Measurements from ENCODE around the gene INPP4B.

DNA sequence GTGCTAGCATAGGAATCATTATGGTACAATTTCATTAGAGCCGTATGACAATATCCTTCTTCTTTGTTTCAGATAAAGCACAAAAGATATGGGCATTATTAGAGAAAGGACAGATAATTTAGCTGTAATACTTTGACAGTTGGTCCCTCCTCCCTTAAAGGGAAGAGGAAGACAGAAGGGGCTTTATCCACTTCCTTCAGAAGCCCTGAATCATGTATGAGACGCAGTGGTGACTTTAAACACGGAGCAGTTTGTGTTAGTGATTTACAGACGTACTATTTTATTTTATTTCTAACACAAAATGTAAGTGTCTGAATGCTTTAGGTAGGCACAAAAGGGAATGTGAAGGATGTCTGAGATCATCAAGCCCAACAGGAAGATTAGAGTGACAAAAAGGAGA, 742.1 kb downstream of the INPP4B start:
- TF ChIP-seq, protein P1, sequence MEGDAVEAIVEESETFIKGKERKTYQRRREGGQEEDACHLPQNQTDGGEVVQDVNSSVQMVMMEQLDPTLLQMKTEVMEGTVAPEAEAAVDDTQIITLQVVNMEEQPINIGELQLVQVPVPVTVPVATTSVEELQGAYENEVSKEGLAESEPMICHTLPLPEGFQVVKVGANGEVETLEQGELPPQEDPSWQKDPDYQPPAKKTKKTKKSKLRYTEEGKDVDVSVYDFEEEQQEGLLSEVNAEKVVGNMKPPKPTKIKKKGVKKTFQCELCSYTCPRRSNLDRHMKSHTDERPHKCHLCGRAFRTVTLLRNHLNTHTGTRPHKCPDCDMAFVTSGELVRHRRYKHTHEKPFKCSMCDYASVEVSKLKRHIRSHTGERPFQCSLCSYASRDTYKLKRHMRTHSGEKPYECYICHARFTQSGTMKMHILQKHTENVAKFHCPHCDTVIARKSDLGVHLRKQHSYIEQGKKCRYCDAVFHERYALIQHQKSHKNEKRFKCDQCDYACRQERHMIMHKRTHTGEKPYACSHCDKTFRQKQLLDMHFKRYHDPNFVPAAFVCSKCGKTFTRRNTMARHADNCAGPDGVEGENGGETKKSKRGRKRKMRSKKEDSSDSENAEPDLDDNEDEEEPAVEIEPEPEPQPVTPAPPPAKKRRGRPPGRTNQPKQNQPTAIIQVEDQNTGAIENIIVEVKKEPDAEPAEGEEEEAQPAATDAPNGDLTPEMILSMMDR (conservative IDR thresholded peaks at IDR 0.05; ENCODE audit: low read length) = no peak
- TF ChIP-seq EZH2phosphoT487 (IDR thresholded peaks at IDR 0.05; ENCODE audit: borderline replicate concordance, low read depth, low read length) = no peak
